Kidney epithelial cell (primary cell): ENCODE measurements around the gene RERE. TPM values are rescaled to one million over a fixed set of nuclear protein-coding genes. Genes with fewer than 3 reads are reported as not detected.

Source experiments
- DNase-seq: peaks from one replicate; pipeline ENCODE4 v3.0.0-alpha.2; 2010; ENCODE audit warnings: low read depth
- H3K27me3 ChIP-seq: 2 replicates; pipeline ENCODE4 v1.6.0; 2011; ENCODE audit warnings: low read length; ENCODE audit not compliant: control insufficient read depth, insufficient read depth
- H3K36me3 ChIP-seq: 2 replicates; pipeline ENCODE4 v1.5.1; 2011; ENCODE audit warnings: low read length; ENCODE audit not compliant: control insufficient read depth, insufficient read depth
- H3K4me3 ChIP-seq: 2 replicates; pipeline ENCODE4 v1.5.1; 2011; ENCODE audit warnings: low read depth, mild to moderate bottlenecking, control low read depth, low read length
- total RNA-seq: library from RNA; depleted of rRNA; stranded (reverse); fragments of >200 nt; gene quantifications from 2 replicates; pipeline ENCODE4 v1.2.3, GENCODE V29; 2015
- TF ChIP-seq, protein P1 (sequence below): IDR thresholded peaks from 2 replicates; pipeline ENCODE4 v1.5.1; 2011; ENCODE audit warnings: mild to moderate bottlenecking, moderate library complexity, low read length, control low read depth, inconsistent platforms; ENCODE audit not compliant: insufficient read depth, poor library complexity, severe bottlenecking

Gene RERE
- total RNA-seq, 1 donor from 2014 or later, result 47.5 TPM

DNA sequence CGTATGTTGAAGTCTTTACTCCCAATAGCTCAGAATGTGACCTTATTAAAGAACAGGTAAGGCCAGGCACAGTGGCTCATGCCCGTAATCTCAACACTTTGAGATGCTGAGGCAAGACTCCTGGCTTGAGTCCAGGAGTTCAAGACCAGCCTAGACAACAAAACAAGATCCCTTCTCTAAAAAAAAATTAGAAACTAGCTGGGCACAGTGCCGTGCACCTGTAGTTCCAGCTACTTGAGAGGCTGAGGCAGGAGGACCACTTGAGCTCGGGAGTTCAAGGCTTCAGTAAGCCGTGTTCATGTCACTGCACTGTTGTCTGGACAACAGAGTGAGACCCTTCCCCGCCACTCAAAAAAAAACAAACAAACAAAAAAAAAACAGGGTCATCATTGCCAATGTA lies 171.3 kb downstream of the RERE start:
- Histone ChIP-seq H3K4me3 (no peak overlapping the region), H3K36me3 (no peaks in the 10 kb centered on the region), H3K27me3 (no peaks in the 10 kb centered on the region)
- TF ChIP-seq, protein P1, sequence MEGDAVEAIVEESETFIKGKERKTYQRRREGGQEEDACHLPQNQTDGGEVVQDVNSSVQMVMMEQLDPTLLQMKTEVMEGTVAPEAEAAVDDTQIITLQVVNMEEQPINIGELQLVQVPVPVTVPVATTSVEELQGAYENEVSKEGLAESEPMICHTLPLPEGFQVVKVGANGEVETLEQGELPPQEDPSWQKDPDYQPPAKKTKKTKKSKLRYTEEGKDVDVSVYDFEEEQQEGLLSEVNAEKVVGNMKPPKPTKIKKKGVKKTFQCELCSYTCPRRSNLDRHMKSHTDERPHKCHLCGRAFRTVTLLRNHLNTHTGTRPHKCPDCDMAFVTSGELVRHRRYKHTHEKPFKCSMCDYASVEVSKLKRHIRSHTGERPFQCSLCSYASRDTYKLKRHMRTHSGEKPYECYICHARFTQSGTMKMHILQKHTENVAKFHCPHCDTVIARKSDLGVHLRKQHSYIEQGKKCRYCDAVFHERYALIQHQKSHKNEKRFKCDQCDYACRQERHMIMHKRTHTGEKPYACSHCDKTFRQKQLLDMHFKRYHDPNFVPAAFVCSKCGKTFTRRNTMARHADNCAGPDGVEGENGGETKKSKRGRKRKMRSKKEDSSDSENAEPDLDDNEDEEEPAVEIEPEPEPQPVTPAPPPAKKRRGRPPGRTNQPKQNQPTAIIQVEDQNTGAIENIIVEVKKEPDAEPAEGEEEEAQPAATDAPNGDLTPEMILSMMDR, result no peak
- DNase-seq, result no peak

DNA sequence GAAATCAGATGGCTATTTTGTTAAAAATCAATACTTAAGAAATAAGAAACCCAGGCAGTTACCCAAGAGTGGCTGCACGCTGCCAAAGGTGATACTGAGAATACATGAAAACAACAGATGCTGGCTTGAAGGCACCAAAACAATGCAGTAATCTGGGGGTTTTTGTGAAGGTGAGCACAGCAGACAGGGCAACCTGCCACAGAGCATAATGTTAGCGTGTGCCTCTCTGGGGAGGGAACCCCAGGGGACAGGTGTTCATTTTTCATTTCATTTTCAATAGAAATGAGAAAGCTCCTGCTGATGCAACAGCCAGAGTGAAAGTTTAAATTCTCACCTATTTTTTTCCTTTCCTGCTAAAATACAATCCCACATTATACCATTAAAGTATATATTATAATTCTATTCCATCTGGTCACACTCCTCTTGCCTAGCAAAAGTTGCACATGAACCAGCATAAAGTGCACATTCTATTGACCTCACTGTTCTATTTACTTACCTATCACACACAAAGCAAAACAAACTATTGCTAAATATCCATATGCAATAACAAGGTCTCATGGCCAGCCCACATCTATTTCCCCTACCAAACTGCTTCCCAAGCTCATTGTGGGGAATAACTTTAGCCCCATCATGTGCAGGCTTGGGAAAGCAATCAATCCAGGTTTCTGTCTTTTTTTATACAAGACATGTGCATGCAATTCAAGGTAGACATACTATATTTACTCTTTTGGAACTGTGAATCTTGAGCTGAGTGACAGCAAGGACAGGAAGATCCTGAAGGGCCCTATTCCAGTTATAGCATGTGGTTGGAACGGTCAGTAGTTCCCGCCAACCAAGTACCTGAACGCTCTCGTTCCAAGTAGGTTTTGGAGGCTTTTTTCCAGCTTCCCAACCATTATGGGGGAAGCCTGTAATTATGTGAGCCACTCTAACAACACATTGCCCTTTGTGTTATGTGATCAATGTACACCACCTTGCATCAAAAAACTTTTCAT lies 173.6 kb downstream of the RERE start:
- DNase-seq, result no peak
- Histone ChIP-seq H3K27me3 (no peaks in the 10 kb centered on the region), H3K4me3 (no peak overlapping the region), H3K36me3 (no peaks in the 10 kb centered on the region)
- TF ChIP-seq, protein P1, result no peak

DNA sequence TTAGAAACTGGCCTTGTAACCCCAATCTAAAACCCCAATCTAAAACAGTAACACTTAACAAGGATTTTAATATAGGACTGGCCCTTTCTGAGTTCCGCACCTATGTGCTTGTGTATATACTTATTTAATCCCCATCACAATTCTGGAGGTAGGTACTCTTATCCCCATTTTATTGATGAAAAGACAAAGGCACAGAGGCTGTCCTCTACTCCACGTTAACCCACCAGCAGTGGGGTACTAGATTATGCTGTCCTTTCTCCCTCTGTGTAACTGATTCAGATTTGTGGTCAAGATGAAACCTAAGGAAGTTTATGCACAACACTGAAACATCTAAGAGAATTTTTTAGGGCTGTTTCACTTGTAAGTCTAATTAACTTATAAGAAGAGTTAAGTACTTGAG lies 175.3 kb downstream of the RERE start:
- DNase-seq, result no peak
- Histone ChIP-seq H3K4me3 (no peak overlapping the region), H3K27me3 (no peaks in the 10 kb centered on the region), H3K36me3 (no peaks in the 10 kb centered on the region)
- TF ChIP-seq, protein P1, result no peak

DNA sequence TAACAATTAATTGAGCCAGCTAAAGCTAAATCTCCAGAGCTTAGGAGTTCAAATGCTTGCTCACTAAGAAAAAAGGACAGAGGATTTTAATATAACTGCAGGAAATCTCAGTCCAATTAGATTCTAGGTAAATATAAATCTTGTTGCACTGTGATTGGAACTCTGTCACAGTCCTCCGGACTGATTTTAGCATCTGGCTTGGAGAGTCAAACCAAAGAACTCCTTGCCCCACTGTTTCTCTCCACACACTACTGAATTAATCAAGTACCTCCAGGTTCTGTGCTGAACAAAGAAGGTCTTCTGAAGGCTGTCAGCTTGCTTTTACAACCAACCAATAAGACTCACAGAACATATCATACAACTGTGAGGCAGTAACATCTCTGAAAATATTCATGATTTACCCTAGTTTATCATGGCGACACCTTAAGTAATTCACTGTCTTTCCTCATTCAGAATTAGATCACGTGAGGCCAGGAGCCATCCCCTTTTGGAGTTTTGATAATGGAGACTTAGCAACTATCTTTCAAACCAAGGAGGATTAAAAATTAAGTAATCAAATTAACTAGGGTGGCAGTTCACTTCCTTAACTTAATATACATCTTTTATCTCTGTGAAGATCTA lies 176.0 kb downstream of the RERE start:
- H3K4me3 ChIP-seq, result no peak overlapping the region
- TF ChIP-seq, protein P1, result no peak
- DNase-seq, result no peak

DNA sequence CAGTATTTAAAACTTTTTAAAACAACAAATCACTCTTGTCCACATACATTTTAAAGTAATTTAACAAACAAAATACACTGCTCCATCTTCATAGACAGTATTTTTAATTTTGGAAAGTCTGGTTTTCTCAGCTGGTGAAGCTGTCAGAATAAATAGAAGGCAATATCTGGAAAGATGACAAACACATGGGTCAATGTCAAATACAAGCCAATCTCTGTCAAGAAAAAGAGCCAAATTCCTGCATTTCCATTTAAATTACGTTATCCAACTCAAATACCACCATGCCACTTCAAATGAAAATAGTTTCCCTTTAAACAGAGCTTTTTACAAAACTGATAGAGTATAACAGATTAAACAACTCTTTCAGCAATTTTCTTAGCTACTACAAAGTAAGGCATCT lies 176.5 kb downstream of the RERE start:
- H3K36me3 ChIP-seq, result no peaks in the 10 kb centered on the region
- no peaks in the 10 kb centered on the region for H3K27me3 ChIP-seq
- TF ChIP-seq, protein P1, result no peak
- H3K4me3 ChIP-seq, result no peak overlapping the region
- no peak for DNase-seq

More for the DNA sequence above, 176.0 kb downstream of the RERE start:
- Histone ChIP-seq H3K27me3 (no peaks in the 10 kb centered on the region), H3K36me3 (no peaks in the 10 kb centered on the region)
